ENCODE results near the gene CCDC17.

DNA sequence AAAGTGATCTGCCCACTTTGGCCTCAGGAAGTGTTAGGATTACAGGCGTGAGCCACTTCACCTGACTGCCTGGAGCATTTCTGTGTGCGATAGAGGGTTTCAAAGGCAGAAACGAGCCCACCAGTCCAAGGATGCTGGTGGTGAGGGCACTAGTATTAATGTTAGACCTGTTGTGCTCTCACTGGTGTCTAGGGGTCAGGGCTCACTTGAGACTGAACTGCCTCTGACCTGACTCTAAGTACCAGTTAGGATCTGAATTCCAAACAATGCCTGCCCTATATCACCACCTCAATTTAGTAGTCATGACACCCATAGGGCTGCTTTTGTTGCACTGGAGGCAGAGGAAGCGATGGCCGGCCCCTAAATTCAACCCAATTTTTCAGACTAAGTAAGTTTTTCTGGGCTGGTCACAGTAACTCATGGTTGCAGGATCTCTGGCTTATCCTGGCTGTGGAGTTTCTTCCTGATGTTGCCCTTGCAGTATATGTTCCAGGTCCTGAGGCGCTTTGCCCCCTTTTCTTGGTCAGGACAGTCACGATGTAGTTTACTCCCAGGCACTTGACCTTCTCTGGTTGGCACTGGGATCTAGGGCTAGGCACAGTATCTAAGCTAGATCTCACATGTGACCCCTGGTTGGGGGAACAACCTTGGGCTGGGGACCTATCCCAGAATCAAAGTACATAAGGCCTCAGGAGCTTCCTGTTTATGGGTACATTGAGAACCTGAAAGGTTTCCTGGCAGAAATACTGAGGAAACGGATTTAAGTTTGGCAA lies 4.5 kb downstream of the CCDC17 start:
- TF ChIP-seq, protein P1, sequence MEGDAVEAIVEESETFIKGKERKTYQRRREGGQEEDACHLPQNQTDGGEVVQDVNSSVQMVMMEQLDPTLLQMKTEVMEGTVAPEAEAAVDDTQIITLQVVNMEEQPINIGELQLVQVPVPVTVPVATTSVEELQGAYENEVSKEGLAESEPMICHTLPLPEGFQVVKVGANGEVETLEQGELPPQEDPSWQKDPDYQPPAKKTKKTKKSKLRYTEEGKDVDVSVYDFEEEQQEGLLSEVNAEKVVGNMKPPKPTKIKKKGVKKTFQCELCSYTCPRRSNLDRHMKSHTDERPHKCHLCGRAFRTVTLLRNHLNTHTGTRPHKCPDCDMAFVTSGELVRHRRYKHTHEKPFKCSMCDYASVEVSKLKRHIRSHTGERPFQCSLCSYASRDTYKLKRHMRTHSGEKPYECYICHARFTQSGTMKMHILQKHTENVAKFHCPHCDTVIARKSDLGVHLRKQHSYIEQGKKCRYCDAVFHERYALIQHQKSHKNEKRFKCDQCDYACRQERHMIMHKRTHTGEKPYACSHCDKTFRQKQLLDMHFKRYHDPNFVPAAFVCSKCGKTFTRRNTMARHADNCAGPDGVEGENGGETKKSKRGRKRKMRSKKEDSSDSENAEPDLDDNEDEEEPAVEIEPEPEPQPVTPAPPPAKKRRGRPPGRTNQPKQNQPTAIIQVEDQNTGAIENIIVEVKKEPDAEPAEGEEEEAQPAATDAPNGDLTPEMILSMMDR (IDR thresholded peaks at IDR 0.05), result no peak
- TF ChIP-seq POLR2A (IDR thresholded peaks at IDR 0.05), result no peak

Data from suprapubic skin (tissue), 3 donors.